SK-N-SH treated with all-trans-retinoic acid at 6 μM for 48 hours (cell line): ENCODE data around the gene TERB1.
"Not testable (repeated sequence)": the region's sequence is repeated elsewhere in the genome, so short reads cannot be mapped to it uniquely, and the experiment has no call there.

ENCODE experiments used
- ATAC-seq: fragments of 200-7000 bp; cut with Tn5 transposase; 3 replicates; pipeline ENCODE4 v1.9.1; 2020; ENCODE audit warnings: mild to moderate bottlenecking, moderate library complexity
- ARNTL ChIP-seq: fragments of 450-650 bp; formaldehyde crosslinking; IDR thresholded peaks from 2 replicates; pipeline ENCODE4 v1.5.0; 2020; ENCODE audit warnings: low read depth, mild to moderate bottlenecking, moderate library complexity, borderline replicate concordance
- BACH2 ChIP-seq: fragments of 250-450 bp; sonication (Bioruptor Pico); IDR thresholded peaks from 2 replicates; pipeline ENCODE4 v1.9.0; 2021; ENCODE audit warnings: mild to moderate bottlenecking, borderline replicate concordance
- GLIS3 ChIP-seq: fragments of 250-450 bp; sonication (Bioruptor Pico); IDR thresholded peaks from 2 replicates; pipeline ENCODE4 v1.5.0; 2020; ENCODE audit warnings: mild to moderate bottlenecking, moderate library complexity
- ISL1 ChIP-seq: fragments of 250-450 bp; sonication (Bioruptor Pico); IDR thresholded peaks from 2 replicates; pipeline ENCODE4 v2.1.2; 2022; ENCODE audit warnings: mild to moderate bottlenecking, moderate library complexity
- OSR1 ChIP-seq: fragments of 250-450 bp; sonication (Bioruptor Pico); IDR thresholded peaks from 2 replicates; pipeline ENCODE4 v1.8.0; 2022; ENCODE audit warnings: moderate library complexity, mild to moderate bottlenecking, inconsistent platforms
- PPARA ChIP-seq: fragments of 250-450 bp; sonication (Bioruptor Pico); IDR thresholded peaks from 2 replicates; pipeline ENCODE4 v1.5.0; 2020; ENCODE audit warnings: mild to moderate bottlenecking, borderline replicate concordance
- RARB ChIP-seq: fragments of 250-450 bp; sonication (Bioruptor Pico); IDR thresholded peaks from 2 replicates; pipeline ENCODE4 v1.8.0; 2021; ENCODE audit warnings: mild to moderate bottlenecking, moderate library complexity
- SNAI2 ChIP-seq: fragments of 250-450 bp; sonication (Bioruptor Pico); IDR thresholded peaks from 2 replicates; pipeline ENCODE4 v1.5.0; 2020; ENCODE audit warnings: mild to moderate bottlenecking, moderate library complexity
- TCF4 ChIP-seq: fragments of 250-450 bp; sonication (Bioruptor Pico); IDR thresholded peaks from 2 replicates; pipeline ENCODE4 v1.8.0; 2021; ENCODE audit warnings: mild to moderate bottlenecking, moderate library complexity, borderline replicate concordance
- TOX ChIP-seq: fragments of 250-450 bp; sonication (Bioruptor Pico); IDR thresholded peaks from 2 replicates; pipeline ENCODE4 v1.8.0; 2021; ENCODE audit warnings: mild to moderate bottlenecking, moderate library complexity, borderline replicate concordance
- ZFP3 ChIP-seq: fragments of 250-450 bp; sonication (Bioruptor Pico); IDR thresholded peaks from 2 replicates; pipeline ENCODE4 v1.5.0; 2020; ENCODE audit warnings: mild to moderate bottlenecking, moderate library complexity
- ZFP30 ChIP-seq: fragments of 450-650 bp; formaldehyde crosslinking; IDR thresholded peaks from 2 replicates; pipeline ENCODE4 v1.5.0; 2022; ENCODE audit warnings: mild to moderate bottlenecking, moderate library complexity
- ZNF565 ChIP-seq: fragments of 450-650 bp; formaldehyde crosslinking; conservative IDR thresholded peaks from 2 replicates; pipeline ENCODE4 v1.5.0; 2020; ENCODE audit warnings: low read depth, mild to moderate bottlenecking, moderate library complexity
- ZNF70 ChIP-seq: fragments of 450-650 bp; formaldehyde crosslinking; IDR thresholded peaks from 2 replicates; pipeline ENCODE4 v1.5.0; 2020; ENCODE audit warnings: mild to moderate bottlenecking, moderate library complexity
- ZNF8 ChIP-seq: fragments of 450-650 bp; formaldehyde crosslinking; IDR thresholded peaks from 2 replicates; pipeline ENCODE4 v1.5.0; 2020; ENCODE audit warnings: mild to moderate bottlenecking, moderate library complexity
- TF ChIP-seq, protein P1 (sequence below): fragments of 250-450 bp; sonication (Bioruptor Pico); IDR thresholded peaks from 2 replicates; pipeline ENCODE4 v1.8.0; 2020; ENCODE audit warnings: mild to moderate bottlenecking, moderate library complexity, borderline replicate concordance
- TF ChIP-seq, protein P2 (sequence below): fragments of 250-450 bp; sonication (Bioruptor Pico); IDR thresholded peaks from 2 replicates; pipeline ENCODE4 v1.5.1; 2021; ENCODE audit warnings: mild to moderate bottlenecking, moderate library complexity
- TF ChIP-seq, protein P3 (sequence below): fragments of 250-450 bp; sonication (Bioruptor Pico); IDR thresholded peaks from 2 replicates; pipeline ENCODE4 v1.5.1; 2020; ENCODE audit warnings: low read depth, mild to moderate bottlenecking, moderate library complexity
- TF ChIP-seq, protein P4 (sequence below): fragments of 250-450 bp; sonication (Bioruptor Pico); IDR thresholded peaks from 2 replicates; pipeline ENCODE4 v1.8.0; 2021; ENCODE audit warnings: low read depth, mild to moderate bottlenecking, moderate library complexity, borderline replicate concordance

The TERB1 gene

DNA sequence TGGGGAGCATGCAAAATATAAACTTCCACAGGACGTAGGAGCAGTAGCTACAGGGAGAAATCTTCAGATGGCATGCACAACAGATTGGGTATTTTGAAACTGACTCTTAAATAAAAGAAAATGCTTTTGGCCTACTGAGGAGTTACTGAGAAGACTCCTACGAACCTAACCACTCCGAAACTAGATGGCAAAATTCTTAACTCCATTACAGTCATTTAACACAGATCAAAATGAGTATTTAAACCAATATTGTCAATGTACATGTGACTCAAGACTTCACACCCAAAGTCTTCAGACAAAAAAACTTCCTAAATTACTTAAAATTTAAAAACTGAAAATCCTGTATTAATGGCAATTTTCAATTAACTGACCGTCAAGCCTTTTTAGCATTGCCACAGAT, 8.4 kb upstream of the TERB1 start:
- ATAC-seq, result no peak
- TF ChIP-seq ZFP30, result no peak
- TF ChIP-seq OSR1 (CRISPR knock-in tag), result no peak
- TF ChIP-seq TOX (CRISPR knock-in tag), result no peak
- no peak for TF ChIP-seq SNAI2 (CRISPR knock-in tag)

DNA sequence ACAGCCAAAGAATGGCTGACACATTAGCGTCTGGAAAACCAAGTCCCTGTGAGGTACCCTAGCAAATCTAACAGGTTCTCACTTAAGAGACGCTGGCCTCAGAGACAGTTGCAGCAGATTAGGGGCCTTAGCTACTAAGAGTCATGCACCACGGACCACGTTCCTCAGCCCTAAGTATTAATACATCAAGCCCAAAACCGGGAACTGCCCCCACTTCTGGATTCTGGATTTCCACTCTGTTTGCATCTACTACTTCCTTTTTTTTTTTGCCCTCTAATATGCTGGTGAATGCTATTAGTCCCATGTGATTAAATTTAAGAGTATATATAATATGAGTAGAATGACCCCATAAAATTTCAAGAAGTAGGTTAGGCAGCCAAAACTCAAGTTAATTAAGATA, 775 bp upstream of the TERB1 start:
- ATAC-seq, result no peak
- TF ChIP-seq ISL1 (CRISPR knock-in tag) (no peak), ARNTL (CRISPR knock-in tag) (no peak), BACH2 (CRISPR knock-in tag) (no peak), RARB (CRISPR knock-in tag) (no peak), ZNF70 (CRISPR knock-in tag) (no peak), OSR1 (CRISPR knock-in tag) (no peak)
- TF ChIP-seq, protein P1, sequence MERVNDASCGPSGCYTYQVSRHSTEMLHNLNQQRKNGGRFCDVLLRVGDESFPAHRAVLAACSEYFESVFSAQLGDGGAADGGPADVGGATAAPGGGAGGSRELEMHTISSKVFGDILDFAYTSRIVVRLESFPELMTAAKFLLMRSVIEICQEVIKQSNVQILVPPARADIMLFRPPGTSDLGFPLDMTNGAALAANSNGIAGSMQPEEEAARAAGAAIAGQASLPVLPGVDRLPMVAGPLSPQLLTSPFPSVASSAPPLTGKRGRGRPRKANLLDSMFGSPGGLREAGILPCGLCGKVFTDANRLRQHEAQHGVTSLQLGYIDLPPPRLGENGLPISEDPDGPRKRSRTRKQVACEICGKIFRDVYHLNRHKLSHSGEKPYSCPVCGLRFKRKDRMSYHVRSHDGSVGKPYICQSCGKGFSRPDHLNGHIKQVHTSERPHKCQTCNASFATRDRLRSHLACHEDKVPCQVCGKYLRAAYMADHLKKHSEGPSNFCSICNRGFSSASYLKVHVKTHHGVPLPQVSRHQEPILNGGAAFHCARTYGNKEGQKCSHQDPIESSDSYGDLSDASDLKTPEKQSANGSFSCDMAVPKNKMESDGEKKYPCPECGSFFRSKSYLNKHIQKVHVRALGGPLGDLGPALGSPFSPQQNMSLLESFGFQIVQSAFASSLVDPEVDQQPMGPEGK (CRISPR knock-in tag), result no peak
- TF ChIP-seq, protein P2, sequence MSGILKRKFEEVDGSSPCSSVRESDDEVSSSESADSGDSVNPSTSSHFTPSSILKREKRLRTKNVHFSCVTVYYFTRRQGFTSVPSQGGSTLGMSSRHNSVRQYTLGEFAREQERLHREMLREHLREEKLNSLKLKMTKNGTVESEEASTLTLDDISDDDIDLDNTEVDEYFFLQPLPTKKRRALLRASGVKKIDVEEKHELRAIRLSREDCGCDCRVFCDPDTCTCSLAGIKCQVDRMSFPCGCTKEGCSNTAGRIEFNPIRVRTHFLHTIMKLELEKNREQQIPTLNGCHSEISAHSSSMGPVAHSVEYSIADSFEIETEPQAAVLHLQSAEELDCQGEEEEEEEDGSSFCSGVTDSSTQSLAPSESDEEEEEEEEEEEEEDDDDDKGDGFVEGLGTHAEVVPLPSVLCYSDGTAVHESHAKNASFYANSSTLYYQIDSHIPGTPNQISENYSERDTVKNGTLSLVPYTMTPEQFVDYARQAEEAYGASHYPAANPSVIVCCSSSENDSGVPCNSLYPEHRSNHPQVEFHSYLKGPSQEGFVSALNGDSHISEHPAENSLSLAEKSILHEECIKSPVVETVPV (CRISPR knock-in tag), result no peak

DNA sequence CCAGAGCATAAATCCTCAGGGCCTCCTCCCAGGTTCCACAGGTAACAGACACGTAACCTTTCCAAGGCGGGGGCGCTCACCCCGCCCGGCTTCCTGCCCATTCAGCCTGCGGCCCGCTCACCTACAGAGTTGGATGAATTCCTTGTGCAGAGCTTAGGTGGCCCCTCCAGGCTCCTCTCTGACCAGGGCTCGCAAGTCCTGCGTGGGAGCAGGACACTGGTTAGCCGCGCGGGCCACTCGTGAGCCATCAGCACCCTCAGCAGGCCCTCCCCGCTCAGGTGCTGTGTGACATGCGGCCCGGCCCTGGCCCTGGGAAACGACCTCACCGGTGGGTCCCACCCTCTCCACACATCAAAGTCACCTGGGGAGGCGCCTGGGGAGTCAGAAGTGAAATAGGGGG, 528 bp downstream of the TERB1 start:
- TF ChIP-seq ZFP3 (CRISPR knock-in tag) (no peak), SNAI2 (CRISPR knock-in tag) (no peak), ZFP30 (no peak), GLIS3 (CRISPR knock-in tag) (no peak), ZNF70 (CRISPR knock-in tag) (no peak), ISL1 (CRISPR knock-in tag) (no peak), ZNF8 (CRISPR knock-in tag) (no peak), TOX (CRISPR knock-in tag) (no peak), TCF4 (CRISPR knock-in tag) (no peak), BACH2 (CRISPR knock-in tag) (no peak), RARB (CRISPR knock-in tag) (no peak)
- TF ChIP-seq, protein P3, sequence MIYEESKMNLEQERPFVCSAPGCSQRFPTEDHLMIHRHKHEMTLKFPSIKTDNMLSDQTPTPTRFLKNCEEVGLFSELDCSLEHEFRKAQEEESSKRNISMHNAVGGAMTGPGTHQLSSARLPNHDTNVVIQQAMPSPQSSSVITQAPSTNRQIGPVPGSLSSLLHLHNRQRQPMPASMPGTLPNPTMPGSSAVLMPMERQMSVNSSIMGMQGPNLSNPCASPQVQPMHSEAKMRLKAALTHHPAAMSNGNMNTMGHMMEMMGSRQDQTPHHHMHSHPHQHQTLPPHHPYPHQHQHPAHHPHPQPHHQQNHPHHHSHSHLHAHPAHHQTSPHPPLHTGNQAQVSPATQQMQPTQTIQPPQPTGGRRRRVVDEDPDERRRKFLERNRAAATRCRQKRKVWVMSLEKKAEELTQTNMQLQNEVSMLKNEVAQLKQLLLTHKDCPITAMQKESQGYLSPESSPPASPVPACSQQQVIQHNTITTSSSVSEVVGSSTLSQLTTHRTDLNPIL (CRISPR knock-in tag), result no peak
- TF ChIP-seq, protein P2 (CRISPR knock-in tag), result no peak
- TF ChIP-seq, protein P1 (CRISPR knock-in tag), result no peak
- TF ChIP-seq, protein P4, sequence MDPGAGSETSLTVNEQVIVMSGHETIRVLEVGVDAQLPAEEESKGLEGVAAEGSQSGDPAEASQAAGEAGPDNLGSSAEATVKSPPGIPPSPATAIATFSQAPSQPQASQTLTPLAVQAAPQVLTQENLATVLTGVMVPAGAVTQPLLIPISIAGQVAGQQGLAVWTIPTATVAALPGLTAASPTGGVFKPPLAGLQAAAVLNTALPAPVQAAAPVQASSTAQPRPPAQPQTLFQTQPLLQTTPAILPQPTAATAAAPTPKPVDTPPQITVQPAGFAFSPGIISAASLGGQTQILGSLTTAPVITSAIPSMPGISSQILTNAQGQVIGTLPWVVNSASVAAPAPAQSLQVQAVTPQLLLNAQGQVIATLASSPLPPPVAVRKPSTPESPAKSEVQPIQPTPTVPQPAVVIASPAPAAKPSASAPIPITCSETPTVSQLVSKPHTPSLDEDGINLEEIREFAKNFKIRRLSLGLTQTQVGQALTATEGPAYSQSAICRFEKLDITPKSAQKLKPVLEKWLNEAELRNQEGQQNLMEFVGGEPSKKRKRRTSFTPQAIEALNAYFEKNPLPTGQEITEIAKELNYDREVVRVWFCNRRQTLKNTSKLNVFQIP (CRISPR knock-in tag), result no peak
- ATAC-seq, result no peak; the same call in 2 of the 3 replicates

DNA sequence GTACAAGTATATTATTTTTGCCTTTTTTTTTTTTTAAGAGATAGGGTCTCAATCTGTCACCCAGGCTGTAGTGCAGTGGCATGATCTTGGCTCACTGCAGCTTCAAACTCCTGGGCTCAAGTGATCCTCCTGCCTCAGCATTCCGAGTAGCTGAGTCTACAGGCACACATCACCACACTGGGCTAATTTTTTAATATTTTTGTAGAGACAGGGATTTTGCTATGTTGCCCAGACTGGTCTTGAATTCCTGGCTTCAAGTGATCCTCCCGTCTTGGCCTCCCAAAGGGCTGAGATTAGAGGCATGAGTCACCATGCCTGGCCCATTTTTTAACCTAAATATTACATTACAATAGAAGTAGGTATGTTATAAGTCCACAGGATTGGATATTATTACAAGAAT, 3.2 kb downstream of the TERB1 start:
- ATAC-seq, result no peak; the same call in 2 of the 3 replicates
- TF ChIP-seq, protein P2 (CRISPR knock-in tag), result no peak
- TF ChIP-seq ZNF565 (CRISPR knock-in tag) (no peak), ZFP30 (no peak), PPARA (CRISPR knock-in tag) (no peak), ZNF70 (CRISPR knock-in tag) (no peak)

DNA sequence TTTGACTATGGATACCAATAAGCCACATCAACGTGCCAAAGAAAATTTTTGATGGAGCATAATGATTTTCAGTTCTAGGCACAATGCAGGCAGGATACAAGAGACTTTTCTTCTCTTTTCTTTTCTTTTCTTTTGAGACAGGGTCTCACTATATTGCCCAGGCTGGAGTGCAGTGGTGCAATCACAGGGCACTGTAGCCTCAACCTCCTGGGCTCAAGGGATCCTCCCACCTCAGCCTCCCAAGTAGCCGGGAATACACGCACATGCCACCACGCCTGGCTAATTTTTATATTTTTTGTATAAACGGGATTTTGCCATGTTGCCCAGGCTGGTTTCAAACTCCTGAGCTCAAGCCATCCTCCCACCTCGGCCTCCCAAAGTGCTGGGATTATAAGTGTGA, 7.4 kb downstream of the TERB1 start:
- ATAC-seq, result not testable (repeated sequence)
